Limb (tissue), 2 donors: Measurements from ENCODE around the gene GDF7.

Source experiments
- DNase-seq, 2 donors: peaks; one replicate each; pipeline ENCODE4 v3.0.0-alpha.2; 2016; ENCODE audit errors: extremely low spot score in 2 of 2

Gene GDF7

GRCh38 chr2:20660506-20661420, 6.2 kb upstream of the GDF7 start:
- DNase-seq = no peak

- peak; percentile 69 to 82 for DNase-seq
Measured at GRCh38 chr2:20661421-20662307, 5.3 kb upstream of the GDF7 start.

- peak in 1 of 2 donors; percentile 20 for DNase-seq
Measured at GRCh38 chr2:20662308-20662937, 4.5 kb upstream of the GDF7 start.

- DNase-seq = no peak
Measured at GRCh38 chr2:20663196-20664070, 3.5 kb upstream of the GDF7 start.

- no peak for DNase-seq
Measured at GRCh38 chr2:20664071-20664390, 2.9 kb upstream of the GDF7 start.

- no peak for DNase-seq
Measured at GRCh38 chr2:20664431-20665242, 2.3 kb upstream of the GDF7 start.

- DNase-seq = no peak
Measured at GRCh38 chr2:20665243-20666004, 1.5 kb upstream of the GDF7 start.

- no peak for DNase-seq
Measured at GRCh38 chr2:20666005-20666303, 990 bp upstream of the GDF7 start.

GRCh38 chr2:20667151-20667530, 197 bp downstream of the GDF7 start:
- DNase-seq = no peak

GRCh38 chr2:20667531-20668401, 822 bp downstream of the GDF7 start:
- DNase-seq = no peak

GRCh38 chr2:20668451-20668850, 1.5 kb downstream of the GDF7 start:
- no peak for DNase-seq

GRCh38 chr2:20668871-20669475, 2.0 kb downstream of the GDF7 start:
- DNase-seq = no peak

GRCh38 chr2:20669562-20670314, 2.8 kb downstream of the GDF7 start:
- no peak for DNase-seq

GRCh38 chr2:20670315-20671035, 3.5 kb downstream of the GDF7 start:
- DNase-seq = no peak

- DNase-seq = no peak
Measured at GRCh38 chr2:20671036-20671735, 4.2 kb downstream of the GDF7 start.

GRCh38 chr2:20671736-20672080, 4.8 kb downstream of the GDF7 start:
- DNase-seq = no peak
